Stimulated activated effector memory CD8-positive, alpha-beta T cell treated with anti-CD3 and anti-CD28 coated beads, Interleukin-12 subunit alpha, Interleukin-12 subunit beta, amount 100 ng/mL, for 72 hours (primary cell): Measurements from ENCODE around the gene FAM193A.
"Not testable (repeated sequence)": the region's sequence is repeated elsewhere in the genome, so short reads cannot be mapped to it uniquely, and the experiment has no call there.

ENCODE experiments used
- ATAC-seq: fragments of 150-1000 bp; cut with Tn5 transposase; 2 replicates; pipeline ENCODE4 v1.10.0; 2021
- DNase-seq, 2 donors: peaks; one replicate each; pipeline ENCODE4 v3.0.0; 2021 to 2022; ENCODE audit warnings: low spot score in 2 of 2
- H3K27ac Mint-ChIP-seq: one replicate; pipeline ENCODE4 v1.8.0; 2022; ENCODE audit warnings: mild to moderate bottlenecking, mixed read lengths
- H3K36me3 Mint-ChIP-seq: one replicate; pipeline ENCODE4 v1.8.0; 2022; ENCODE audit warnings: mild to moderate bottlenecking, mixed read lengths
- H3K4me1 Mint-ChIP-seq: one replicate; pipeline ENCODE4 v1.8.0; 2022; ENCODE audit warnings: mixed read lengths
- H3K4me3 Mint-ChIP-seq: one replicate; pipeline ENCODE4 v1.8.0; 2022; ENCODE audit warnings: mild to moderate bottlenecking, mixed read lengths
- H3K9me3 Mint-ChIP-seq: one replicate; pipeline ENCODE4 v1.8.0; 2022; ENCODE audit warnings: mixed read lengths

The FAM193A gene

DNA sequence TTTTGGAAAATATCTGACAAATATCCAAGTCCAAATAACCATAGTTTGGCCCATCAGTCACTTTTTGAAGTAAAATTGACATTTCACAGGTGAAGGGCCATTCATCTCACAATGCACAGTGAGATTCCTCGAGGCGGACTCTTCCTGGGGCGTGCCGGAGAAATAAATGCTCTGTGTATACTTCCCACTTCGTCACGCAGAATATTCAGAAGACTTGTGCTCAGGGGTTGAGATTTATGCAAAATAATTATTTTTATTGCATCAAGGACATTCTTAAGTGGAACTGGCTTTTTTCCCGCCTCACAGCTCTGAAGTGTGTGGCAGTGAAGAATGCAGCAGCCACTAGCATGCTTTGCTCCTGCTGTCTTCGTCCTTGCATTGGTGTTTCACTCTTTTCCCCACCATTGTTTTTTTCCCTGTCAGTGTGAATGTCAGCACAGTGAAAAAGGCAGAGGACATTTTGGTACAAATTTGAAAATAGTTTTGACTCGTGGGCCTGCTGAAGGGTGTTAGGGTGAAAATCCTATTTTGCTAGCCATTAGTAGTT is 70.6 kb downstream of the FAM193A start:
- no peak for DNase-seq
- no peak for ATAC-seq
- Mint-ChIP-seq H3K36me3 (peaks cover 33% of the 10 kb centered on the region), H3K4me1 (peaks cover 19% of the 10 kb centered on the region), H3K9me3 (no peaks in the 10 kb centered on the region), H3K27ac (no peak overlapping the region), H3K4me3 (no peak overlapping the region)

DNA sequence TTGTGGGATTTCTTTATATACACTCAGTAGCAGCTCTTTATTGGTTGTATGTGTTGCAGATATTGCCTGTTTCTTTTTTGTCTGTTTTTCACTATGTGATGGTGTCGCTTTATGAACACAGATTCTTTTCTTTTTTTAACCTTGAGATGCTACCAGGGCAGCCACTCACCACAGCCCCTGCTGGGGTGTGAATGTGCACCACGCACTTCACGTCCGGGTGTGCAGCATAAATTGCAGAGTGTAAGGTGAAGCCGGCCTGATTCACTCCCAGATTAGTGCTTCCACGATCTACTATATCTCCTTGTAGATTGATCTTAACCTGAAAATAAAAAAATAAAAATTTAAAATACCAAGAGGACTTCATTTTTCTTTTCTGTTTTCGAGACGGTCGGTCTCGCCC is 71.4 kb downstream of the FAM193A start:
- Mint-ChIP-seq H3K27ac (no peak overlapping the region), H3K9me3 (no peaks in the 10 kb centered on the region), H3K36me3 (peaks cover 33% of the 10 kb centered on the region), H3K4me1 (peaks cover 19% of the 10 kb centered on the region), H3K4me3 (no peak overlapping the region)
- DNase-seq, result no peak
- no peak for ATAC-seq

DNA sequence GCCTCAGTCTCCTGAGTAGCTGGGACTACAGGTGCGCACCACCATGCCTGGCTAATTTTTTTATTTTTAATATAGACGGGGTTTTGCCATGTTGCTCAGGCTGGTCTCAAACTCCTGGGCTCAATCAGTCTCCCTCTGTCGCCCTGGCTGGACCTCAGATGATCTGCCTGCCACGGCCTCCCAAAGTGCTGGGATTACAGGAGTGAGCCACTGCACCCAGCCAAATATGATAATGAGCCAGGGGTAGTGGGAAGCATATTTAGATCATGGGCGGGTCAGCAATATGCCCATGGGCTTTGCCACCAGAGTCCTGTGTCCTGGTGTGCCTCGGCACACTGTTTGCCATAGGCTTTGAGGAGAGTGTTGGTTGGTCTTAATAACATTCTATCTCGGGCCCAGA is 71.8 kb downstream of the FAM193A start:
- Mint-ChIP-seq H3K4me1 (peaks cover 19% of the 10 kb centered on the region), H3K27ac (no peak overlapping the region), H3K9me3 (no peaks in the 10 kb centered on the region), H3K36me3 (peaks cover 30% of the 10 kb centered on the region), H3K4me3 (no peak overlapping the region)
- no peak for DNase-seq
- ATAC-seq, result no peak

DNA sequence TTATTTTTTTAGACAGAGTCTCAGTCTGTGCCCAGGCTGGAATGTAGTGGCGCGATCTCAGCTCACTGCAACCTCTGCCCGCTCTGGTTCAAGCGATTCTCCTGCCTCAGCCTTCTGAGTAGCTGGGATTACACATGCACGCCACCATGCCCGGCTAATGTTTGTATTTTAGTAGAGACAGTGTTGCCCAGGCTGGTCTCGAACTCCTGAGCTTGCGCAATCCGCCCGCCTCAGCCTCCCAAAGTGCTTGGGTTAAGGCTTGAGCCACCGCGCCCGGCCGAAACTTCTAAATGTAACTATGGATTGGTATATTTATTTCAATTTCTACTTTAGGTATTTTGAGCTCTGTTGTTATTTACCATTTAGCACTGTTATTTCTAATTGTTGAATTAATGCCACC is 79.4 kb downstream of the FAM193A start:
- ATAC-seq (no peak), DNase-seq (no peak)
- no peaks in the 10 kb centered on the region for H3K9me3 Mint-ChIP-seq
- no peak overlapping the region for H3K4me3 Mint-ChIP-seq
- peaks cover 6% of the 10 kb centered on the region for H3K36me3 Mint-ChIP-seq
- H3K4me1 Mint-ChIP-seq, result peaks cover 33% of the 10 kb centered on the region
- peak overlapping the region; percentile 43 for H3K27ac Mint-ChIP-seq

DNA sequence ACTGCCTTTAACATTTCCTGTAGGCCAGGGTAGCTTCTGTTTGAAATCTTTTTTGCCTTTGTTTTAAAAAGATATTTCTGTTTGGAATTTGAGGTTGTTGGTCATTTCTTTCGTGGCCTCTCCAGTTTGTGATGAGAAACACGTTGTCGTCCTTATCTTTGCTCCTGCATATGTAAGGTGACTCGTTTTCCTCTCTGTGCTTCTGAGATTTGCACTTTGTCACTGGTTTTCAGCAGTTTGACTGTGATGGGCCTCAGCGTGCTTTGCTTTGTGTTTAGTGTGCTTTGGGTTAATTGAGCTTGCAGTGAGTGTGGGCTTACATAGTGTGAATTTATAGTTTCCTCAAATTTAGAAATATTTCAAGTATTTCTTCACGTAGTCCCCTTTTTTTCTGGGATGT is 81.5 kb downstream of the FAM193A start:
- DNase-seq (no peak), ATAC-seq (no peak)
- Mint-ChIP-seq H3K9me3 (no peaks in the 10 kb centered on the region), H3K27ac (no peak overlapping the region), H3K36me3 (peaks cover 6% of the 10 kb centered on the region), H3K4me3 (no peak overlapping the region), H3K4me1 (peaks cover 42% of the 10 kb centered on the region)

DNA sequence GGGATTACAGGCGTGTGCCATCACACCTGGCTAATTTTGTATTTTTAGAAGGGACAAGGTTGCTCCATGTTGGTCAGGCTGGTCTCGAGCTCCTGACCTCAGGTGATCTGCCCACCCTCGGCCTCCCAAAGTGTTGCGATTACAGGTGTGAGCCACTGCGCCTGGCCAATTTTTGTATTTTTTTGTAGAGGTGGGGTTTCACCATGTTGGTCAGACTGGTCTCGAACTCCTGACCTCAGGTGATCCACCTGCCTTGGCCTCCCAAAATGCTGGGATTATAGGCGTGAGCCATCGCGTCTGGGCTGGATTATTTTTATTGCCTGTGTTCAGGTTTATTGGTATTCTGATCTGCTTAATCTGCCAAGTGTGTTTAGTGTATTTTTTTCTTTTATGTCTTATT is 82.3 kb downstream of the FAM193A start:
- H3K4me1 Mint-ChIP-seq, result peaks cover 42% of the 10 kb centered on the region
- DNase-seq, H3K27ac Mint-ChIP-seq, ATAC-seq, H3K4me3 Mint-ChIP-seq, H3K9me3 Mint-ChIP-seq, H3K36me3 Mint-ChIP-seq: not testable (repeated sequence)

DNA sequence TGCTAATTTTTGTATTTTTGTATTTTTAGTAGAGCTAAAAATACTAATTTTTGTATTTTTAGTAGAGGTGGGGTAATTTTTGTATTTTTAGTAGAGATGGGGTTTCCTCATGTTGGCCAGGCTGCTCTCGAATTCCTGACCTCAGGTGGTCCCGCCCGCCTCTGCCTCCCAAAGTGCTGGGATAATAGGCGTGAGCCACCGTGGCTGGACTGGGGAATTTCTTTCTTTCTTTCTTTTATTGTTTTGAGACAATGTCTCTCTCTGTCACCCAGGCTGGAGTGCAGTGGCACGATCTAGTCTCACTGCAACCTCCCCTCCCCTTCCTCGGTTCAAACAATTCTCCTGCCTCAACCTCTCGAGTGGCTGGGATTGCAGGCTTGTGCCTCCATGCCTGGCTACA is 83.0 kb downstream of the FAM193A start:
- Mint-ChIP-seq H3K27ac (peak overlapping the region; percentile 89), H3K4me1 (peaks cover 36% of the 10 kb centered on the region), H3K4me3 (no peak overlapping the region), H3K36me3 (peaks cover 6% of the 10 kb centered on the region), H3K9me3 (no peaks in the 10 kb centered on the region)
- DNase-seq (no peak), ATAC-seq (no peak)

DNA sequence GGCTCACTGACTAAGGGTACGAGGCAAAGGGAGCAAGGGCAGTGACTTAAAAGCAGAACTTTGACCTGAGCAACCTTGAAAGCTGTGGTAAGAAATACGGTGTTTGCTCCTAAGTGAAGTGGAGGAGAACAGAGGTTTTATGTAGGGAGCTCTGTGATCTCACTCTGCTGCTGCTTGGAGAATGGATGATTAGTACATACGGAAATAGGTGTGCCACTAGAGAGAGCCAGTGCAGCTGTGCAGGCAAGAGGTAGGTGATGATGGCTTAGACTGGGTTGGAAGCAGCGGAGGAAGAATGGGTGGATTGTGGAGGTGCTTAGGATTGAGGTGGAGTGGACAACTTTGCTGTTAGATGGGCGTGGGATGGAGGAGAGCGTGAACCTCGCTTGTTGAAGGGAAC is 85.0 kb downstream of the FAM193A start:
- Mint-ChIP-seq H3K4me1 (peaks cover 30% of the 10 kb centered on the region), H3K27ac (peak overlapping the region; percentile 89), H3K4me3 (no peak overlapping the region), H3K36me3 (peaks cover 25% of the 10 kb centered on the region), H3K9me3 (no peaks in the 10 kb centered on the region)
- DNase-seq (no peak), ATAC-seq (no peak)

DNA sequence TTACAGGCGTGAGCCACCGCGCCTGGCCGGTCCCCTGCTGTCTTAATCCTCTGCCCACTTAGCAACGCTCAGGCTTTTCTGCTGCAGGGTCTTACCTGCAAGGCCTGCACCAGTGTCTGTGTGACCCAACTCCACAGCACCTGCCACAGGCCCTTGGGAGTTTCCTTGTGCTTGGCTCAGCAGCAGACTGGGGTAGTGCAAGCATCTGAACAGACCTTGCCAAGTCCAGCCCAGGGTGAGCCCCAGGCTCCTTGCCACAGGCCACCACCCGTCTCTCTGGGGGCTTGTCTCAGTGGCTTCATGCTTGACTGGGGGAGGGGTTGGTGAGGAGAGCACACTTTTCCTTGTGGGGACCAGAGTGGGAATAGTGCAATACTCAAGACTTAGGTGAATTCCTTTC is 87.0 kb downstream of the FAM193A start:
- peaks cover 29% of the 10 kb centered on the region for H3K4me1 Mint-ChIP-seq
- peaks cover 45% of the 10 kb centered on the region for H3K36me3 Mint-ChIP-seq
- DNase-seq (no peak), ATAC-seq (no peak)
- no peaks in the 10 kb centered on the region for H3K9me3 Mint-ChIP-seq
- H3K27ac Mint-ChIP-seq, result peak overlapping the region; percentile 80
- H3K4me3 Mint-ChIP-seq, result no peak overlapping the region

DNA sequence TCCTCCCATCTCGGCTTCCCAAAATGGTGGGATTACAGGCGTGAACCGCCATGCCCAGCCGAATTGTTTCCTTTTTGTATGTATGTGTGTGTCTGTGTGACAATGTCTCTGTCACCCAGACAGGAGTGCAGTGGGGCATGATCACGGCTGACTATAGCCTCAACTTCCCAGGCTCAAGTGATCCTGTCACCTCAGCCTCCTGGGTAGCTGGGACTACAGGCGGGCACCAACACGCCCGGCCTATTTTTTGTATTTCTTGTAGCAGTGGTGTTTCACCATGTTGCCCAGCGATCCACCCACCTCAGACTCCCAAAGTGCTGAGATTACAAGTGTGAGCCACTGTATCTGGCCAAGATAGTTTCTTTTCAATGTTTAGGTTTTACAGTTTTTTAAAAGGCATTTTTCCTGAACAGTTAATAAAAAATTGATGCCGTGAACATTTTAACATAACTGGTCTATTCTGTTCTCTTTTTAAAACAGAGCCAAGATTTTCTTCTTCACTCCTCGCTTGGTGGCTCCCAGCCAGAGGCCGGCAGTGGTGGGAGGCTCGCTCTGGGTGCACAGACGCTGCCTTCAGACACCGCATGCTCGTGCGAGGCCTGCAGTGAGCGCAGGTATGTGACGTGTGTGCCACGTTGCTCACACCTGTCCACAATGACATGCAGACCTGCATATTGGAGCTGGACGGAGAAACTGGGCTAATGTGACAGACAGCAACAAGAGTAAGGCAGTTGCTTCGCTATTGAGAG is 88.5 kb downstream of the FAM193A start:
- DNase-seq, result no peak
- peaks cover 54% of the 10 kb centered on the region for H3K36me3 Mint-ChIP-seq
- no peaks in the 10 kb centered on the region for H3K9me3 Mint-ChIP-seq
- no peak overlapping the region for H3K27ac Mint-ChIP-seq
- ATAC-seq, result no peak
- H3K4me3 Mint-ChIP-seq, result no peak overlapping the region
- peaks cover 18% of the 10 kb centered on the region for H3K4me1 Mint-ChIP-seq

DNA sequence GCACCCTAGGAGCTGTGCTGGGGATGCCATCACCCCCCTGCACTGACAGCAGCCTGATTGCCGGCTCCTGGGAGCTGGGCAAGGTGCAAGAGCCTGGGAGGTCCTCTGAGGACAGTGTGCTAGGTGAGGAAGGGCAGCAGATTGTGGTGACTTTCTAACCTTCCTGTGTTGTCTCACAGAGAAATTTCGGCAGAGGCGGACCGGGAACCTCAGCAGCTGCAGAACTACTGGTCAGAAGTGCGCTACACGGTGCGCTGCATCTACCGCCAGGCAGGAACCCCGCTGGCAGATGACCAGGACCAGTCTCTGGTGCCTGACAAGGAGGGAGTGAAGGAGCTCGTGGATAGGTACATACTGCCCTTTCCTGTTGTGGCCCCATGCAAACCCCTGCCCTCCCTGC is 89.8 kb downstream of the FAM193A start:
- Mint-ChIP-seq H3K36me3 (peaks cover 67% of the 10 kb centered on the region), H3K4me3 (no peak overlapping the region), H3K27ac (peak overlapping the region; percentile 2), H3K9me3 (no peaks in the 10 kb centered on the region), H3K4me1 (peaks cover 5% of the 10 kb centered on the region)
- DNase-seq (no peak), ATAC-seq (peak; percentile 16)

DNA sequence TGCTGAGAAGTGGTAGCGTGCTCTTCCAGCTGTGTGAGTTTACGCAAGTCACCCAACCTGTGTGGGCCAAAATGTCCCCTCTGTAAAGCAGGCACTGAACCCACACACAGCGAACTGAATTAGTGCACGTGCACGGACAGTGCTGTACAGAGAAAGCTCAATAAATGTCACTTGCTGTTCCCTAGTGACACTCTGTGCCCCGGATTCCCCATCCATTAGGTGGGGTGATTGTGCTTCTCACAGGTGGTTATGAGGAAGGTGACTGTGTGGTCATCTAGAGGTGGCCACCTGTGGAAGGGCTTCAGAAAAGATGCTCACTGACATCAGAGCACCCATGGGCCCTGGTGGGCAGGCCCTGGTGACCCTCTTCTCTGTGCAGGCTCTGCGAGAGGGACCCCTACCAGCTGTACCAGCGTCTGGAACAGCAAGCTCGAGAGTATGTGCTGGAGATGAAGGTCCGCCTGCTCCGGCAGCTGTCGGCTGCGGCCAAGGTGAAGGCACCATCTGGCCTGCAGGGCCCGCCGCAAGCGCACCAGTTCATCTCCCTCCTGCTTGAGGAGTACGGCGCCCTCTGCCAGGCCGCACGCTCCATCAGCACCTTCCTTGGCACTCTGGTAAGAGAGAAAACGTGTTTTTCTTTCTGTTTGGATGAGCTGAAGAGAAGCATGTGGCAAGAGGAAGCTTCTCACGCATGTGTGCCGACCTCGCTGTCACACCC is 94.3 kb downstream of the FAM193A start:
- Mint-ChIP-seq H3K9me3 (no peaks in the 10 kb centered on the region), H3K4me3 (no peak overlapping the region), H3K36me3 (peaks cover 98% of the 10 kb centered on the region), H3K4me1 (peaks cover 4% of the 10 kb centered on the region), H3K27ac (no peak overlapping the region)
- ATAC-seq (no peak), DNase-seq (no peak)

DNA sequence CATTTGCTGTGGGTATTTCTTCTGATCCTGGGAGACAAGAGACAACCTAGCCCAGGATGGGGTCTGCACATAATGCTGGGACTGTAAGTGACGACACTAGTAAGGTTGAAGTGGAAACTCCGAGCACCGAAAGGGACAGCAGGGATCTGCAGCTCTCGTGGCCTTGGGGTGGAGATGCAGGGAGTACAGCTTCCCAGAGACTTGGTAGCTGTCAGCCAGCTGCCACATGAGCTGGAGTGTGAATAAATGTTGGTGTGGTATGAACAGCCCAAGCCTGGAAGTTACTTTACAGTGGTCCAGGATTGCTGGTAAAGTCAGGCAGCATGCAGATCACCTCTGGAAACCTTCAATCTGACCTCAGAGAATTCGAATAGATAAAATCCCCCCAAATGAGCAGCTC is 97.6 kb downstream of the FAM193A start:
- DNase-seq (no peak), ATAC-seq (no peak)
- Mint-ChIP-seq H3K27ac (no peak overlapping the region), H3K4me1 (peaks cover 4% of the 10 kb centered on the region), H3K9me3 (no peaks in the 10 kb centered on the region), H3K36me3 (peaks cover 97% of the 10 kb centered on the region), H3K4me3 (no peak overlapping the region)

DNA sequence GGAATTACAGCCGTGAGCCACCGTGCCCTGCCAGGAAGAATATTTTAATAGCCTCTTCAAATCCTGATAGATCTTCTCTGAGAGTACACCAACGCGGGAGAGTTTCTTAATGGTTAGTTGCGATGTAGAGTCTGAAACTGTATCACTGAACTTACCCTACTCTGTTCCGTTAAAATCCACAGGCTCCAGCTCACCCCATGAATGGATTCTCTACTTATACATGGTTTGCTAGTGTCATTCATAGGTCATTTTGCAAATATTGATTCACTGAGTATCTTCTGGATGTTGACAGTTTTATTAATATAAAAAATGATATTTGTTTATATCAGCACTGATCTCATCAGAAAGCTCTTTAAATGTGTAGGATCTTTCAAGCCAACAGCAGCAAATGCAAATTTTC is 99.9 kb downstream of the FAM193A start:
- ATAC-seq, result no peak
- H3K27ac Mint-ChIP-seq, result no peak overlapping the region
- H3K4me1 Mint-ChIP-seq, result peaks cover 4% of the 10 kb centered on the region
- no peaks in the 10 kb centered on the region for H3K9me3 Mint-ChIP-seq
- no peak overlapping the region for H3K4me3 Mint-ChIP-seq
- peaks cover 97% of the 10 kb centered on the region for H3K36me3 Mint-ChIP-seq
- DNase-seq, result no peak

DNA sequence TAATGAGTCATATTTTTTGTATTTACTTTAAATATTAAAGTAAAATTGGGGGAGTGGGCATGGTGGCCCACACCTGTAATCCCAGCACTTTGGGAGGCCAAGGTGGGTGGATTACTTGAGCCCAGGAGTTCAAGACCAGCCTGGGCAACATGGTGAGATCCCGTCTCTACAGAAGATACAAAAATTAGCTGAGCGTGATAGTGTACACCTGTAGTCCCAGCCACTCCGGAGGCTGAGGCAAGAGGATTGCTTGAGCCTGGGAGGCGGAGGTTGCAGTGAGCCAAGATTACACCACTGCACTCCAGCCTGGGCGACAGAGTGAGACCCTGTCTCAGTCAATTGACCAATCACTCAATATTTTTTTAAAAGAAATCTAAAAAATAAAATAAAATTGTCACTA is 100.5 kb downstream of the FAM193A start:
- not testable (repeated sequence) for H3K9me3 Mint-ChIP-seq, H3K27ac Mint-ChIP-seq, H3K4me3 Mint-ChIP-seq, ATAC-seq, DNase-seq, H3K4me1 Mint-ChIP-seq
- peaks cover 97% of the 10 kb centered on the region for H3K36me3 Mint-ChIP-seq

DNA sequence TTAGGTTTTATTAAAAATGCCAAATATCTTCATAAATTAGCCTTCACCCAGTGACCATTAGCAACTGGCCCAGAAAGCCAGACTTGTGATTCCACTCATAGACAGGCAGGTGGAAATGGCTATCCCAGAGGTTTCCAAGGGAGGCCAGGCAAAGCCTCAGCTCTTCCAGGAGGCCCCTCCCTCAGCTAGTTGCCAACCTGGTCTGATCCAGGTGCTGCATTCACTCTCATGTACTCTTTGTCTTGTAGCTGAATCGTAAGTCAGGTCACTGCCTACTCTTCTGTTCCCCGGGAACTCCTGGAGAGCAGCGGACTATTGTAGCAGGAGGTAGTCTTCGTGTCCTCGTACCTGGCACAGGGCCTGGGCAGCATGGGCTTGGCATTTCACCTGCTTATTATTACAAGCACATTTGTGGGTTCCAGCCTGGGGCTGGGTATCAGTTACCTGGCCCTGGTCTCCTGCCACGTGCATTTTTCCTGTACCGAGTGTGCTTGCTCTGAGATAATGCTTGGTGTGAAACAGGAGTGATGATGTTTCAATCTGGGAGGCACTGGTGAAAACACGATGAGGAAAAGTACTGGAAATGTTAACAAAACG is 101.6 kb downstream of the FAM193A start:
- ATAC-seq, result no peak
- no peak overlapping the region for H3K27ac Mint-ChIP-seq
- peaks cover 98% of the 10 kb centered on the region for H3K36me3 Mint-ChIP-seq
- no peak overlapping the region for H3K4me3 Mint-ChIP-seq
- no peaks in the 10 kb centered on the region for H3K9me3 Mint-ChIP-seq
- no peak for DNase-seq
- H3K4me1 Mint-ChIP-seq, result peaks cover 4% of the 10 kb centered on the region
